HUES6 (cell line): ENCODE measurements around the gene NINJ2.

Source experiments
- H3K27ac ChIP-seq: 2 replicates; pipeline ENCODE4 v1.7.0; 2013; ENCODE audit warnings: low read depth, mild to moderate bottlenecking, low read length, inconsistent platforms
- H3K27me3 ChIP-seq: 2 replicates; pipeline ENCODE4 v1.6.1; 2013; ENCODE audit warnings: low read length; ENCODE audit not compliant: control insufficient read depth, insufficient read depth
- H3K36me3 ChIP-seq: 2 replicates; pipeline ENCODE4 v1.6.1; 2013; ENCODE audit warnings: low read length; ENCODE audit not compliant: control insufficient read depth, insufficient read depth
- H3K4me1 ChIP-seq: 2 replicates; pipeline ENCODE4 v1.6.1; 2013; ENCODE audit warnings: low read length; ENCODE audit not compliant: control insufficient read depth, insufficient read depth
- H3K4me3 ChIP-seq: 2 replicates; pipeline ENCODE4 v1.5.1; 2013; ENCODE audit warnings: low read depth, low read length
- H3K9ac ChIP-seq: one replicate; pipeline ENCODE4 v1.6.1; 2013; ENCODE audit warnings: mild to moderate bottlenecking, low read length
- H3K9me3 ChIP-seq: 2 replicates; pipeline ENCODE4 v1.6.1; 2013; ENCODE audit warnings: low read depth, low read length; ENCODE audit not compliant: control insufficient read depth, insufficient read depth

NINJ2 gene

GRCh38 chr12:623172-623864 lies 39.9 kb downstream of the NINJ2 start:
- H3K27ac ChIP-seq = no peak overlapping the region; the same call in 1 of the 2 replicates
- no peaks in the 10 kb centered on the region for H3K27me3 ChIP-seq
- H3K9ac ChIP-seq = no peak overlapping the region
- no peaks in the 10 kb centered on the region for H3K36me3 ChIP-seq
- H3K9me3 ChIP-seq = no peaks in the 10 kb centered on the region
- H3K4me1 ChIP-seq = peaks cover 25% of the 10 kb centered on the region
- no peak overlapping the region for H3K4me3 ChIP-seq

GRCh38 chr12:622416-622815 lies 40.8 kb downstream of the NINJ2 start:
- Histone ChIP-seq H3K36me3 (no peaks in the 10 kb centered on the region), H3K9me3 (no peaks in the 10 kb centered on the region), H3K9ac (no peak overlapping the region), H3K4me1 (peaks cover 18% of the 10 kb centered on the region), H3K27ac (no peak overlapping the region), H3K4me3 (no peak overlapping the region), H3K27me3 (no peaks in the 10 kb centered on the region)

GRCh38 chr12:619346-619745 lies 43.9 kb downstream of the NINJ2 start:
- Histone ChIP-seq H3K9ac (no peak overlapping the region), H3K9me3 (no peaks in the 10 kb centered on the region), H3K27ac (no peak overlapping the region), H3K4me1 (peaks cover 25% of the 10 kb centered on the region), H3K36me3 (no peaks in the 10 kb centered on the region), H3K27me3 (no peaks in the 10 kb centered on the region), H3K4me3 (no peak overlapping the region)

- Histone ChIP-seq H3K4me1 (peaks cover 22% of the 10 kb centered on the region), H3K9me3 (no peaks in the 10 kb centered on the region), H3K36me3 (no peaks in the 10 kb centered on the region), H3K27me3 (no peaks in the 10 kb centered on the region), H3K4me3 (no peak overlapping the region), H3K27ac (no peak overlapping the region), H3K9ac (no peak overlapping the region)
Observed at GRCh38 chr12:618605-619004, 44.6 kb downstream of the NINJ2 start.

GRCh38 chr12:617304-617915 lies 45.8 kb downstream of the NINJ2 start:
- peaks cover 10% of the 10 kb centered on the region for H3K4me1 ChIP-seq
- H3K27me3 ChIP-seq = no peaks in the 10 kb centered on the region
- no peak overlapping the region for H3K4me3 ChIP-seq
- H3K9me3 ChIP-seq = no peaks in the 10 kb centered on the region
- H3K36me3 ChIP-seq = no peaks in the 10 kb centered on the region
- H3K27ac ChIP-seq = no peak overlapping the region
- no peak overlapping the region for H3K9ac ChIP-seq

- H3K4me1 ChIP-seq = peaks cover 8% of the 10 kb centered on the region; the same call in 1 of the 2 replicates
- no peak overlapping the region for H3K4me3 ChIP-seq
- no peaks in the 10 kb centered on the region for H3K36me3 ChIP-seq
- H3K27me3 ChIP-seq = no peaks in the 10 kb centered on the region
- H3K9ac ChIP-seq = no peak overlapping the region
- H3K27ac ChIP-seq = no peak overlapping the region
- H3K9me3 ChIP-seq = no peaks in the 10 kb centered on the region
Observed at GRCh38 chr12:615620-616019, 47.6 kb downstream of the NINJ2 start.

GRCh38 chr12:614411-614970 lies 48.8 kb downstream of the NINJ2 start:
- Histone ChIP-seq H3K4me3 (no peak overlapping the region), H3K9me3 (no peaks in the 10 kb centered on the region), H3K4me1 (peaks cover 8% of the 10 kb centered on the region; the same call in 1 of the 2 replicates), H3K36me3 (no peaks in the 10 kb centered on the region), H3K27ac (no peak overlapping the region), H3K9ac (no peak overlapping the region), H3K27me3 (no peaks in the 10 kb centered on the region)

- Histone ChIP-seq H3K9ac (no peak overlapping the region), H3K27me3 (no peaks in the 10 kb centered on the region), H3K27ac (no peak overlapping the region), H3K4me3 (no peak overlapping the region), H3K9me3 (no peaks in the 10 kb centered on the region), H3K36me3 (no peaks in the 10 kb centered on the region), H3K4me1 (peaks cover 8% of the 10 kb centered on the region; the same call in 1 of the 2 replicates)
Observed at GRCh38 chr12:613996-614395, 49.2 kb downstream of the NINJ2 start.

- Histone ChIP-seq H3K4me1 (peaks cover 8% of the 10 kb centered on the region; the same call in 1 of the 2 replicates), H3K4me3 (no peak overlapping the region), H3K27ac (no peak overlapping the region)
Observed at GRCh38 chr12:612886-613285, 50.4 kb downstream of the NINJ2 start.

GRCh38 chr12:612293-612692 lies 51.0 kb downstream of the NINJ2 start:
- no peak overlapping the region for H3K27ac ChIP-seq
- no peak overlapping the region for H3K4me3 ChIP-seq
- H3K9ac ChIP-seq = no peak overlapping the region
- H3K27me3 ChIP-seq = no peaks in the 10 kb centered on the region
- H3K9me3 ChIP-seq = no peaks in the 10 kb centered on the region
- H3K36me3 ChIP-seq = no peaks in the 10 kb centered on the region
- peaks cover 6% of the 10 kb centered on the region; the same call in 1 of the 2 replicates for H3K4me1 ChIP-seq

More at GRCh38 chr12:612886-613285, 50.4 kb downstream of the NINJ2 start:
- no peak overlapping the region for H3K9ac ChIP-seq
- H3K27me3 ChIP-seq = no peaks in the 10 kb centered on the region
- no peaks in the 10 kb centered on the region for H3K36me3 ChIP-seq
- H3K9me3 ChIP-seq = no peaks in the 10 kb centered on the region

- no peak overlapping the region for H3K4me3 ChIP-seq
- no peak overlapping the region for H3K27ac ChIP-seq
- peaks cover 5% of the 10 kb centered on the region; the same call in 1 of the 2 replicates for H3K4me1 ChIP-seq
- H3K36me3 ChIP-seq = no peaks in the 10 kb centered on the region
- no peak overlapping the region for H3K9ac ChIP-seq
- no peaks in the 10 kb centered on the region for H3K9me3 ChIP-seq
- no peaks in the 10 kb centered on the region for H3K27me3 ChIP-seq
Observed at GRCh38 chr12:611721-612120, 51.5 kb downstream of the NINJ2 start.
